H9 (cell line): ENCODE results near the gene SLC9A7. TPM values are rescaled to one million over a fixed set of nuclear protein-coding genes. Genes with fewer than 3 reads are reported as not detected.

ENCODE experiments used
- DNase-seq: peaks from one replicate; pipeline ENCODE4 v3.0.0-alpha.2; 2017
- H2AFZ ChIP-seq: one replicate; pipeline ENCODE4 v1.6.1; 2013; ENCODE audit warnings: mild to moderate bottlenecking, low read length, control low read depth, moderate library complexity
- H2AK5ac ChIP-seq: 2 replicates; pipeline ENCODE4 v1.6.1; 2013; ENCODE audit warnings: low read length, control low read depth, mixed read lengths; ENCODE audit not compliant: insufficient read length
- H2BK120ac ChIP-seq: one replicate; pipeline ENCODE4 v1.6.1; 2013; ENCODE audit warnings: low read depth, mild to moderate bottlenecking, low read length, control low read depth, inconsistent platforms; ENCODE audit not compliant: poor library complexity, severe bottlenecking
- H2BK12ac ChIP-seq: 2 replicates; pipeline ENCODE4 v1.6.1; 2013; ENCODE audit warnings: low read length, control low read depth, mixed read lengths, low read depth; ENCODE audit not compliant: insufficient read length
- H2BK15ac ChIP-seq: 2 replicates; pipeline ENCODE4 v1.6.1; 2013; ENCODE audit warnings: low read depth, low read length, control low read depth
- H2BK20ac ChIP-seq: one replicate; pipeline ENCODE4 v1.6.1; 2013; ENCODE audit warnings: low read depth, mild to moderate bottlenecking, low read length, control low read depth, inconsistent platforms; ENCODE audit not compliant: poor library complexity, severe bottlenecking
- H2BK5ac ChIP-seq: 2 replicates; pipeline ENCODE4 v1.6.1; 2013; ENCODE audit warnings: low read length, control low read depth, mixed read lengths; ENCODE audit not compliant: insufficient read length
- H3K14ac ChIP-seq: 2 replicates; pipeline ENCODE4 v1.6.1; 2013; ENCODE audit warnings: low read length, control low read depth; ENCODE audit not compliant: insufficient read depth
- H3K18ac ChIP-seq: 2 replicates; pipeline ENCODE4 v1.6.1; 2013; ENCODE audit warnings: low read depth, mild to moderate bottlenecking, mixed read lengths, low read length, control low read depth; ENCODE audit not compliant: insufficient read length
- H3K23ac ChIP-seq: 2 replicates; pipeline ENCODE4 v1.6.1; 2013; ENCODE audit warnings: low read length, control low read depth, mixed read lengths, low read depth; ENCODE audit not compliant: insufficient read length
- H3K23me2 ChIP-seq: 2 replicates; pipeline ENCODE4 v1.6.1; 2013; ENCODE audit warnings: low read depth, mild to moderate bottlenecking, mixed read lengths, low read length, control low read depth; ENCODE audit not compliant: insufficient read length, poor library complexity, severe bottlenecking
- H3K27ac ChIP-seq: 2 replicates; pipeline ENCODE4 v1.5.1; 2013; ENCODE audit warnings: low read length, control low read depth, mixed read lengths, low read depth; ENCODE audit not compliant: insufficient read length
- H3K27me3 ChIP-seq: 2 replicates; pipeline ENCODE4 v1.6.1; 2013; ENCODE audit warnings: low read length, control low read depth, inconsistent platforms; ENCODE audit not compliant: insufficient read depth
- H3K4ac ChIP-seq: 2 replicates; pipeline ENCODE4 v1.6.1; 2013; ENCODE audit warnings: low read depth, mild to moderate bottlenecking, control low read depth, inconsistent platforms, low read length, moderate library complexity
- H3K4me1 ChIP-seq: 2 replicates; pipeline ENCODE4 v1.6.1; 2013; ENCODE audit warnings: low read length, control low read depth, inconsistent platforms; ENCODE audit not compliant: insufficient read depth
- H3K4me2 ChIP-seq: 2 replicates; pipeline ENCODE4 v1.6.1; 2013; ENCODE audit warnings: low read length, control low read depth, mixed read lengths; ENCODE audit not compliant: insufficient read length, insufficient read depth
- H3K56ac ChIP-seq: 2 replicates; pipeline ENCODE4 v1.6.1; 2013; ENCODE audit warnings: low read depth, mild to moderate bottlenecking, mixed read lengths, low read length, control low read depth; ENCODE audit not compliant: insufficient read length
- H3K79me1 ChIP-seq: 2 replicates; pipeline ENCODE4 v1.6.1; 2013; ENCODE audit warnings: low read depth, mild to moderate bottlenecking, moderate library complexity, low read length, control low read depth, inconsistent platforms; ENCODE audit not compliant: insufficient read depth, poor library complexity, severe bottlenecking
- H3K79me2 ChIP-seq: 2 replicates; pipeline ENCODE4 v1.6.1; 2013; ENCODE audit warnings: low read length, control low read depth, inconsistent platforms; ENCODE audit not compliant: insufficient read depth
- H3K9ac ChIP-seq: 2 replicates; pipeline ENCODE4 v1.6.1; 2013; ENCODE audit warnings: low read length, control low read depth, mixed read lengths; ENCODE audit not compliant: insufficient read length; ENCODE audit errors: extremely low read depth
- H3K9me3 ChIP-seq: one replicate; pipeline ENCODE4 v1.6.1; 2013; ENCODE audit warnings: low read depth, low read length, inconsistent platforms; ENCODE audit not compliant: control insufficient read depth
- H3T11ph ChIP-seq: one replicate; pipeline ENCODE4 v1.6.1; 2013; ENCODE audit warnings: mild to moderate bottlenecking, low read length, control low read depth, inconsistent platforms
- H4K20me1 ChIP-seq: one replicate; pipeline ENCODE4 v1.6.1; 2013; ENCODE audit not compliant: control insufficient read depth, insufficient read length, insufficient read depth
- H4K5ac ChIP-seq: 2 replicates; pipeline ENCODE4 v1.6.1; 2013; ENCODE audit warnings: low read depth, mild to moderate bottlenecking, mixed read lengths, low read length, control low read depth; ENCODE audit not compliant: insufficient read length
- H4K8ac ChIP-seq: replicated peaks from 2 replicates; pipeline ENCODE4 v1.6.1; 2013; ENCODE audit warnings: low read length, control low read depth, mixed read lengths, low read depth; ENCODE audit not compliant: insufficient read length
- H4K91ac ChIP-seq: 2 replicates; pipeline ENCODE4 v1.6.1; 2013; ENCODE audit warnings: low read depth, mild to moderate bottlenecking, moderate library complexity, mixed read lengths, low read length, control low read depth; ENCODE audit not compliant: insufficient read length
- H3K27ac Mint-ChIP-seq, 3 experiments: 2 replicates in 2 of 3; 3 replicates in 1 of 3; pipeline ENCODE4 v1.8.0; 2020 to 2021; ENCODE audit warnings: mixed read lengths in 3 of 3, mild to moderate bottlenecking in 1 of 3, moderate library complexity in 1 of 3
- H3K27me3 Mint-ChIP-seq: 2 replicates; pipeline ENCODE4 v1.8.0; 2021; ENCODE audit warnings: low read depth, mild to moderate bottlenecking, moderate library complexity, mixed read lengths
- H3K36me3 Mint-ChIP-seq, 3 experiments: 2 replicates in 2 of 3; 3 replicates in 1 of 3; pipeline ENCODE4 v1.8.0; 2020 to 2021; ENCODE audit warnings: low read depth in 3 of 3, mixed read lengths in 3 of 3; ENCODE audit not compliant: insufficient read depth in 1 of 3
- H3K4me1 Mint-ChIP-seq, 2 experiments: 2 replicates each; pipeline ENCODE4 v1.8.0; 2020; ENCODE audit warnings: mixed read lengths in 2 of 2
- H3K4me3 Mint-ChIP-seq, 2 experiments: 2 replicates in 1 of 2; 3 replicates in 1 of 2; pipeline ENCODE4 v1.8.0; 2020 to 2021; ENCODE audit warnings: mild to moderate bottlenecking in 2 of 2, mixed read lengths in 2 of 2, moderate library complexity in 1 of 2
- H3K9me3 Mint-ChIP-seq, 2 experiments: 2 replicates in 1 of 2; 3 replicates in 1 of 2; pipeline ENCODE4 v1.8.0; 2020; ENCODE audit warnings: mild to moderate bottlenecking in 2 of 2, mixed read lengths in 2 of 2, moderate library complexity in 1 of 2
- CTCF ChIP-seq: fragments of 200-600 bp; sonication (generic); conservative IDR thresholded peaks from 3 replicates; pipeline ENCODE4 v1.8.0; 2021; ENCODE audit warnings: antibody characterized with exemption, mild to moderate bottlenecking
- WGBS: extraction: QIAGEN DNeasy Blood & Tissue Kit; methylation state at CpG from one replicate; pipeline ENCODE4 v1.1.7; 2013; ENCODE audit warnings: missing lambda C conversion rate, low lambda C conversion rate, mixed read lengths; ENCODE audit not compliant: insufficient read length; ENCODE audit errors: extremely low coverage; 5-methylcytosine and 5-hydroxymethylcytosine counted together
- total RNA-seq: library from RNA; stranded (reverse); gene quantifications from 2 replicates; pipeline ENCODE4 v1.2.1, GENCODE V29; 2021

Gene SLC9A7
- total RNA-seq, 1 experiment from 2014 or later, result 5.9 TPM

GRCh38 chrX:46678232-46678631, 80.7 kb downstream of the SLC9A7 start:
- Histone ChIP-seq H2BK120ac (no peak overlapping the region), H2BK12ac (no peak overlapping the region), H3K23me2 (no peaks in the 10 kb centered on the region), H3K79me2 (no peaks in the 10 kb centered on the region), H2BK15ac (no peak overlapping the region), H3K23ac (no peak overlapping the region), H3K4me1 (no peaks in the 10 kb centered on the region), H3K9me3 (peaks cover 29% of the 10 kb centered on the region), H3K9ac (no peak overlapping the region), H3K4ac (no peak overlapping the region), H3T11ph (no peak overlapping the region), H2BK20ac (no peak overlapping the region), H2AK5ac (no peak overlapping the region), H3K79me1 (no peaks in the 10 kb centered on the region), H4K8ac (no peak overlapping the region), H2AFZ (no peak overlapping the region), H3K27ac (no peak overlapping the region), H3K4me2 (no peak overlapping the region), H3K18ac (no peak overlapping the region), H3K56ac (no peak overlapping the region), H2BK5ac (no peak overlapping the region), H4K91ac (no peak overlapping the region), H4K20me1 (no peaks in the 10 kb centered on the region), H3K27me3 (no peaks in the 10 kb centered on the region), H3K14ac (no peak overlapping the region), H4K5ac (no peak overlapping the region)
- TF ChIP-seq CTCF, result no peak
- peaks cover 8 to 16% (median 12%) of the 10 kb centered on the region in 3 experiments; a peak in 6 of 7 replicates for H3K36me3 Mint-ChIP-seq
- DNase-seq, result no peak
- H3K4me3 Mint-ChIP-seq, result no peak overlapping the region
- H3K4me1 Mint-ChIP-seq, result no peaks in the 10 kb centered on the region
- no peaks in the 10 kb centered on the region for H3K27me3 Mint-ChIP-seq
- peaks cover 59 to 67% of the 10 kb centered on the region in 2 experiments for H3K9me3 Mint-ChIP-seq
- no peak overlapping the region for H3K27ac Mint-ChIP-seq
- no CpG with 5 or more reads among the region's 2 CpGs for WGBS
